Heart left ventricle (tissue), 13 donors: Measurements from ENCODE around the gene CCDC27.

Experiments used
- CTCF ChIP-seq, 12 donors: fragments of 200-600 bp; sonication (generic) in 4 of 12; IDR thresholded peaks; one replicate each; pipeline versions ENCODE4 v1.5.0 to v1.8.0; 2018 to 2022; ENCODE audit warnings: antibody characterized with exemption in 12 of 12, mild to moderate bottlenecking in 5 of 12
- POLR2A ChIP-seq, 2 donors: fragments of 450-650 bp; IDR thresholded peaks; one replicate each; pipeline ENCODE4 v1.6.1; 2017; ENCODE audit warnings: antibody characterized with exemption in 2 of 2, mild to moderate bottlenecking in 2 of 2, moderate library complexity in 2 of 2
- donor health status: ischemic (EF 13 %, LVEDD 7.1; RV severe dilation, severe dysfunction).
- donor health status: DM: no; HTN: yes; CAD: no.
- donor health status: DM: no; HTN: no; CAD: no.
- donor health status: ischemic (EF 25% LVEDD 6.9; RV normal size, moderate dysfunction).
- donor health status: ischemic (EF 25% LVEDD 5.7; RV mildly dilated, moderate dysfunction).
- donor health status: ischemic (EF 35%, LVEDD 5.7; RV mildly dilated, moderate dysfunction).
- donor health status: nonischemic (EF 11% LVEDD 7.7; RV severe dilation, severe dysfunction).
- donor health status: DM: yes; HTN: yes; CAD: no.
- donor health status: PGD.
- donor health status: ischemic (EF 29% LVEDD 5.4; RV normal size, mild dysfunction).
- donor health status: nonischemic (EF 23%, LVEDD 6.1; RV moderate dilation, normal function).

GRCh38 chr1:3814771-3815561 is 62.7 kb downstream of the CCDC27 start:
- TF ChIP-seq CTCF (IDR thresholded peaks at IDR 0.05): no peak
- no peak for TF ChIP-seq POLR2A (IDR thresholded peaks at IDR 0.05)
